ENCODE results near the gene NUP210.

The NUP210 gene

DNA sequence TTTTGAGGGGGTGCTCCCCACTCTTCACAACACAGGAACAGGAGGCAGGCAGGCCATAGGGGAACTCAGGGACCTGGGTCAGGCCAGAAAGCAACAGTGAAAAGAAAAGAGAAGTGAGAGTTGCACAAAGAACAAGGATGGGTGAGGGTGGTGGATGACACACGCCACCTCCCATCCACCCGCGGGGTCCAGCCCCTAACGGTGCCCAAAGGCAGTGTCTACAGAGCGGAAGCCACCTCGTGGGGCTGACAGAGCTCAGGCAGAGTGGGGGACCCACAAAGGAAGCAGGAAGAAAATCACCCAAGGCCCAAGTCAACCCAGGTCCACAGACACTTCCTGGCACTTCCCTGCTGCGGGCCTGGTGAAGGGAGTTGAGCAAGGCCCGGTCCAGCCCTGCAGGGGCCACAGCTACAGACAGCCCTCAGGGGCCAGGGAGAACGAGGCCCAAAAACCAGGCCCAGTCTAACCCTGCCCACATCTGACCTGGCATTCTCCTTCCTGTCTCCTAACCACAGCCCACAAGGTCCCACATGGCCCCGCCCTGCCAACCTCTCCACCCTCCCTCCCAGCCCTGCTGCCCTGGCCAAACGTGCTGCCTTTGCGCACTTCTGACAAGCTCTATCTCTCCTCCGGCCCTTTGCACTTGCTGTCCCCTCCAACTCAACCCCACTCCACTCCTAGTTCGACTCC is 5.9 kb downstream of the NUP210 start:
- TF ChIP-seq, protein P1, sequence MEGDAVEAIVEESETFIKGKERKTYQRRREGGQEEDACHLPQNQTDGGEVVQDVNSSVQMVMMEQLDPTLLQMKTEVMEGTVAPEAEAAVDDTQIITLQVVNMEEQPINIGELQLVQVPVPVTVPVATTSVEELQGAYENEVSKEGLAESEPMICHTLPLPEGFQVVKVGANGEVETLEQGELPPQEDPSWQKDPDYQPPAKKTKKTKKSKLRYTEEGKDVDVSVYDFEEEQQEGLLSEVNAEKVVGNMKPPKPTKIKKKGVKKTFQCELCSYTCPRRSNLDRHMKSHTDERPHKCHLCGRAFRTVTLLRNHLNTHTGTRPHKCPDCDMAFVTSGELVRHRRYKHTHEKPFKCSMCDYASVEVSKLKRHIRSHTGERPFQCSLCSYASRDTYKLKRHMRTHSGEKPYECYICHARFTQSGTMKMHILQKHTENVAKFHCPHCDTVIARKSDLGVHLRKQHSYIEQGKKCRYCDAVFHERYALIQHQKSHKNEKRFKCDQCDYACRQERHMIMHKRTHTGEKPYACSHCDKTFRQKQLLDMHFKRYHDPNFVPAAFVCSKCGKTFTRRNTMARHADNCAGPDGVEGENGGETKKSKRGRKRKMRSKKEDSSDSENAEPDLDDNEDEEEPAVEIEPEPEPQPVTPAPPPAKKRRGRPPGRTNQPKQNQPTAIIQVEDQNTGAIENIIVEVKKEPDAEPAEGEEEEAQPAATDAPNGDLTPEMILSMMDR (conservative IDR thresholded peaks at IDR 0.05; ENCODE audit: low read length): no peak
- no peak overlapping the region for H3K4me3 ChIP-seq (ENCODE audit: low read length)
- no peak for DNase-seq (ENCODE audit: low read depth)

DNA sequence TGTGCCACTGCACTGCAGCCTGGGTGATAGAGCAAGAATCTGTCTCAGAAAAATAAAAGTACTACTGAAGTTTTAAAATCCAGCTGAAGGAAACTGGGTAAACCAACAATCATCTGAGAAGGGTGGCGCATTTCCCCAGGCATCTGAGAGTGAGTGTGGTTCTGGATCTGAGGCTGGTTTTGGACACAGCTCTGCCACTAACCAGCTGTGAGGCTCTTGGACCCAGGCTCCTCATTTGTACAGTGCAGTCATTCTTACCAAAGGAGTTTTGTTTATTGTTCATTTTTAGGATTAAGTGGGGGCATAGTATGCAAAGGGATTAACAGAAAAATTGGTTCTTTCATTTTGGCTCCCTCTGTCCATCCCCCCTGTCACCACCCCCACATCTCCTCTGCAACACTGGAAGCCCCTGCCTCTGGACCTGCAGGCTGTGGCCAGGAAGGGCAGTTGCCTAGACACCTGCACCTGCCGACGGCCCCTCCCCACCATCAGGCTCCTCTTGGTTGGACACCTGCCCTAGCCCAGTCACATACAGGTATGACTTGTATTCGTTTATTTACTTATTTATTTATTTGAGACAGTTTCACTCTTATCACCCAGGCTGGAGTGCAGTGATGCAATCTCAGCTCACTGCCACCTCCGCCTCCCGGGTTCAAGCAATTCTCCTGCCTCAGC is 8.8 kb downstream of the NUP210 start:
- DNase-seq (ENCODE audit: low read depth): no peak
- no peak overlapping the region for H3K4me3 ChIP-seq (ENCODE audit: low read length)
- TF ChIP-seq, protein P1 (conservative IDR thresholded peaks at IDR 0.05; ENCODE audit: low read length): no peak

DNA sequence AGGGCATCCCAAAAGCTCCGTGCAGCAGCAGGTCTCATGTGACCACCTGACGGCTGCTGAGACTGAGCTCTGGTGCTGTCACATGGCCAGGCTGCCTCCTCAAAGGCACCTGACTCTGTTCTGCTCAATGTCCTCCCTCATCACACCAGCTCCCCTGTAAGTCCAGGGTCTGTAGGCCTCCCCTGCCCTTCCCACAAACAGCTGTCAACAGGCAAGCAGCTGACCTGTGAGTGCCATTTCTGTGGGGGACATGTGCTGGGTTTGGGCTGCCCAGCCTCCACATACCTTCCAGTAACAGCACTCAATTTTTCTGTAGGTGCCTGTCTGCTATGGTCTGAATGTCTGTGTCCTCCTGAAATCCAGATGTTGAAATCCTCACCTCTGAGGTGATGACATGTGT is 11.2 kb downstream of the NUP210 start:
- TF ChIP-seq, protein P1 (conservative IDR thresholded peaks at IDR 0.05; ENCODE audit: low read length): no peak
- DNase-seq (ENCODE audit: low read depth): no peak
- no peak overlapping the region for H3K4me3 ChIP-seq (ENCODE audit: low read length)

DNA sequence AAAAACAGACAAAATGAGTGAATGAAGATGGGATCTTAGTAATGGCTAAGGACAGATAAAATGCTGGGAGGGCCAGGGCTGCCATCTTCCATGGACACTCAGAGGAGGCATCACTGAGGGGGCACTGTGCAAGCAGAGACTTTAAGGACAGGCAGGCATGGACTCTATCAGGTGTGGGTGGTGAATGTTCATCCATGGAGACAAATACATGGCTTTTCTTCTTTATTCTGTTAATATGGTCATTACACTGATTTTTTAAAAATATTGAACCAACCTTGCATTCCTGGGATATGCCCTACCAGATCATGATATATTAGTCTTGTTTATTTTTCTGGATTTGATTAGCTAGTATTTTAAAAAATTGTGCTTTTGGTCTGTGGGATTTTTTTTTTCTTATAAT is 12.2 kb downstream of the NUP210 start:
- TF ChIP-seq, protein P1 (conservative IDR thresholded peaks at IDR 0.05; ENCODE audit: low read length): no peak
- no peak overlapping the region for H3K4me3 ChIP-seq (ENCODE audit: low read length)
- DNase-seq (ENCODE audit: low read depth): no peak

DNA sequence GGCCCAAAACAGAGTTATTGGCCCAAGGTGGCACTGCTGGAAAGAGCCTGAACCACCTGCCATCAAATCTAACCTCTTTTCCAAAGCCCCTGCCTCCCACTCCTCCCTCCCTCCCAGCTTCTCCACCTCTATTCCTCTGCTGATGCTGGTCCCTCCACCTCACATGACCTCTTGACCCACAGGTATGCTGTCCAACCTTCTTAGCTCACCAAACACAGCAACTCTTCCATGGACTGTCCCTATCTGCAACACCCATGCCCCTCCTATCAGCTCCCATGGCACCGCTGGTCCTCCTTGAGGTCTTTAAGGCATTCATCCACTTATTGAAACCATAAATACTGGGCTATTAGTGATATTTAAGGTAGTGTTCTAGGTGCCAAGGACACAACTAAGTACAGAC is 12.6 kb downstream of the NUP210 start:
- no peak overlapping the region for H3K4me3 ChIP-seq (ENCODE audit: low read length)
- TF ChIP-seq, protein P1 (conservative IDR thresholded peaks at IDR 0.05; ENCODE audit: low read length): no peak
- no peak for DNase-seq (ENCODE audit: low read depth)

DNA sequence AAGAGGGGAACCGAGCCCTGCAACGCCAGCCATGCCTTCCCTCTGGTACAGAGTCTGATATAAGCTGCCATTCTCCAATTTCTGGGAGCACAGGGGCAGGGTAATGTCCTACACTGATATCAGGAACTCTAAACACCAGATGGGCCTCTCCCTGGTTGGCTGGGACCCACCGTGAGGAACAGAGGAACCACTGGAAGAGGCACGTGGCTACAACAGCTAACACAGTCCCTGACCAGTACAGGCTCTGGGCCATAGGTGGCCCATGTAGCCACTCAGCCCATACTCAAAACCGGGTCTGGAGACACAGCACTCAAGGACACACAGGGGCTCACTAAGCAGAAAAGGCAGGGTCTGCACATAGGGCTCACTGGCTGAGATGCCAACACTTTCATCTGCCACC is 13.9 kb downstream of the NUP210 start:
- DNase-seq (ENCODE audit: low read depth): no peak
- TF ChIP-seq, protein P1 (conservative IDR thresholded peaks at IDR 0.05; ENCODE audit: low read length): no peak
- H3K4me3 ChIP-seq (ENCODE audit: low read length): no peak overlapping the region

DNA sequence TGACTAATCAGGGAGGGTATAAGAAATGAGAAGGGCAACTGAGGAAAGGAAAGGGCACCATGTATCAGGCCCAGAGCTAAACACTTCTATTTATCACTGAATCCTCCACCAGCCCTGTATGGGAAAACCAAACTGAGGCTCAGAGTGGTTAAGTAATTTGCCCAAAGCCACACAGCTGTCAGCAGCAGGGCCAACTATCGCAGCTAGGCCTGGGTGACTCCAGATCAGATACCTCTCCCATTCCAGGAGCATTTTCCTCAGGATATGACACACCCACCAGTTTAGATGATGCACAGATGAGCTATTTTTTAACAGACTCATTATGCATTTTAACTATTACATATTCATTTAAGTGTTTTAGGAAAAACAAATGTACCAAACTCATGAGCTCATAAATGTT is 14.5 kb downstream of the NUP210 start:
- no peak overlapping the region for H3K4me3 ChIP-seq (ENCODE audit: low read length)
- TF ChIP-seq, protein P1 (conservative IDR thresholded peaks at IDR 0.05; ENCODE audit: low read length): no peak
- DNase-seq (ENCODE audit: low read depth): no peak

All from AG10803 (cell line).